Measurements from ENCODE around the gene AGPAT4. TPM values are rescaled to one million over a fixed set of nuclear protein-coding genes. Genes with fewer than 3 reads are reported as not detected.

Gene AGPAT4
- total and polyA plus RNA-seq, 2 donors (not counting 3 experiments of a cell fraction or from before 2014, with no cell fraction given), result 10.2 to 15.2 TPM

DNA sequence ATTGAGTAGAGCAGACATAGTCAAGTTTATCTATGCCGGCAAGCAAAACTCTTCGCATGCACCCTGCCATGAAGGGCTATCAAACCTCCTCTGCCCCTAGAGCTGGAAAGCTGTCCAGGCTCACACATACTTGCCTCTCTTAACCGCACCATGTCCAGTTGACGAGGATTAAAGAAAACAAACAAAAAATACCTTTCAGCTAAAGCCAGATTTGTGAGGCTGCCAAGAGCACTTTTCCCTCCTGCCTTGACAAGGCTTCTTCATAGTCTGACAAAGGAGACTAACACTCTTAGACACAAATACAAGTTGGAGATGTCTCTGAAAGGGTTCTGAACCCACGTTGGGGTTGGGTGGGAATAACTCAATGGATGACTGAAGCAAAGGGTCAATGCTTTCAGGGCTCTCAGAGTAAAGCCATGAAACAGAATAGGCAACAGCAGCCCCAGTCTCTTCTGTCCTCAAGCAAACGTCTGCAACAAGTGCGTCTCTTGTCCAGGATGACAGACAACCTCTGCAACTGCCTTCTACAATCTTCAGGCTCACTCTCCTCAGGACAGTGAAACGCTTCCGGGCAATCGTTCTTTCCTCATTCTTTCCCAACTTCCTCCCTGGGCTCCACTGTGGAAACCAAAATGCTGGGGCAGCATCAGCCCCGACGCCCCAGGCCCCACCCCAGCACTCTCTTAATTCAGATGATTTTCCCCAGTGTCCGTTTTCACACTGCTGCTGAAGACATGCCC lies 57.8 kb downstream of the AGPAT4 start:
- H3K9me1 ChIP-seq (replicated peaks; ENCODE audit: control insufficient read depth, extremely low read depth, insufficient read depth, low read length), result no peaks in the 10 kb centered on the region
- dilution Hi-C loops (cut with MboI; ENCODE audit: extremely low pct_ligation_motif_present, low sequenced_read_pairs), result no loop called here
- TF ChIP-seq POLR2AphosphoS5 (IDR thresholded peaks at IDR 0.05; ENCODE audit: insufficient read depth, low read depth, low read length), result no peak
- no peak for TF ChIP-seq JUN (IDR thresholded peaks at IDR 0.05; ENCODE audit: borderline replicate concordance, insufficient read depth, insufficient read length, low read depth)
- no peak for TF ChIP-seq EZH2 (IDR thresholded peaks at IDR 0.05; ENCODE audit: borderline replicate concordance, low read depth, low read length, severe bottlenecking)
- TF ChIP-seq, protein P1, sequence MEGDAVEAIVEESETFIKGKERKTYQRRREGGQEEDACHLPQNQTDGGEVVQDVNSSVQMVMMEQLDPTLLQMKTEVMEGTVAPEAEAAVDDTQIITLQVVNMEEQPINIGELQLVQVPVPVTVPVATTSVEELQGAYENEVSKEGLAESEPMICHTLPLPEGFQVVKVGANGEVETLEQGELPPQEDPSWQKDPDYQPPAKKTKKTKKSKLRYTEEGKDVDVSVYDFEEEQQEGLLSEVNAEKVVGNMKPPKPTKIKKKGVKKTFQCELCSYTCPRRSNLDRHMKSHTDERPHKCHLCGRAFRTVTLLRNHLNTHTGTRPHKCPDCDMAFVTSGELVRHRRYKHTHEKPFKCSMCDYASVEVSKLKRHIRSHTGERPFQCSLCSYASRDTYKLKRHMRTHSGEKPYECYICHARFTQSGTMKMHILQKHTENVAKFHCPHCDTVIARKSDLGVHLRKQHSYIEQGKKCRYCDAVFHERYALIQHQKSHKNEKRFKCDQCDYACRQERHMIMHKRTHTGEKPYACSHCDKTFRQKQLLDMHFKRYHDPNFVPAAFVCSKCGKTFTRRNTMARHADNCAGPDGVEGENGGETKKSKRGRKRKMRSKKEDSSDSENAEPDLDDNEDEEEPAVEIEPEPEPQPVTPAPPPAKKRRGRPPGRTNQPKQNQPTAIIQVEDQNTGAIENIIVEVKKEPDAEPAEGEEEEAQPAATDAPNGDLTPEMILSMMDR (IDR thresholded peaks at IDR 0.05; ENCODE audit: extremely low read depth in 1 of 2, insufficient read depth in 1 of 2, low read depth in 1 of 2, low read length in 2 of 2), result no peak
- TF ChIP-seq, protein P2, sequence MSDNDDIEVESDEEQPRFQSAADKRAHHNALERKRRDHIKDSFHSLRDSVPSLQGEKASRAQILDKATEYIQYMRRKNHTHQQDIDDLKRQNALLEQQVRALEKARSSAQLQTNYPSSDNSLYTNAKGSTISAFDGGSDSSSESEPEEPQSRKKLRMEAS (IDR thresholded peaks at IDR 0.05; ENCODE audit: insufficient read depth, insufficient read length), result no peak
- TF ChIP-seq GATA2 (IDR thresholded peaks at IDR 0.05; ENCODE audit: insufficient read depth, insufficient read length, low read depth, low read length), result no peak
- H3K4me2 ChIP-seq (ENCODE audit: insufficient read depth, low read length), result no peak overlapping the region
- H2AFZ ChIP-seq (ENCODE audit: low read depth, low read length), result no peak overlapping the region
- BruUV-seq (replicated peaks), result no TSS peak
- no peak overlapping the region for H3K27ac ChIP-seq (ENCODE audit: insufficient read depth, low read depth, low read length)
- H3K79me2 ChIP-seq (ENCODE audit: control insufficient read depth, insufficient read depth, low read length), result no peaks in the 10 kb centered on the region
- H3K9ac ChIP-seq (replicated peaks; ENCODE audit: extremely low read depth, insufficient read depth, low read length), result no peak overlapping the region
- H3K4me1 ChIP-seq (ENCODE audit: control insufficient read depth, extremely low read depth, insufficient read depth, low read length), result no peaks in the 10 kb centered on the region
- FAIRE-seq (no peak), DNase-seq (ENCODE audit: low read depth, low spot score) (no peak)
- no peak overlapping the region for H3K4me3 ChIP-seq (replicated peaks in 1 of 3; ENCODE audit: insufficient read depth in 1 of 3, low read depth in 1 of 3, low read length in 3 of 3)
- H3K36me3 ChIP-seq (ENCODE audit: control insufficient read depth in 2 of 2, extremely low read depth in 1 of 2, insufficient read depth in 2 of 2, low read length in 2 of 2), result no peaks in the 10 kb centered on the region
- intact Hi-C loops (cut with micrococcal nuclease), result no loop called here
- no peaks in the 10 kb centered on the region for H4K20me1 ChIP-seq (replicated peaks; ENCODE audit: control insufficient read depth, extremely low read depth, insufficient read depth, low read length)
- ChIA-PET POLR2A (no interaction called here), CTCF (no interaction called here)
- H3K27me3 ChIP-seq (ENCODE audit: control insufficient read depth in 2 of 2, insufficient read depth in 2 of 2, low read length in 2 of 2), result no peaks in the 10 kb centered on the region
- peaks cover 2% of the 10 kb centered on the region for H3K9me3 ChIP-seq (replicated peaks; ENCODE audit: control insufficient read depth, insufficient read depth, low read length)
